HepG2 (cell line): ENCODE measurements around the gene SULT2B1. TPM values are rescaled to one million over a fixed set of nuclear protein-coding genes. Genes with fewer than 3 reads are reported as not detected.

Experiments used
- FLYWCH1 ChIP-seq: sonication (generic); formaldehyde crosslinking; IDR thresholded peaks from 2 replicates; pipeline ENCODE4 v1.8.1; 2023; ENCODE audit warnings: mild to moderate bottlenecking, missing genetic modification reagents
- FOXC1 ChIP-seq: sonication (generic); formaldehyde crosslinking; IDR thresholded peaks from 2 replicates; pipeline ENCODE4 v1.8.0; 2022; ENCODE audit warnings: mild to moderate bottlenecking, missing genetic modification reagents, borderline replicate concordance
- GZF1 ChIP-seq: sonication (generic); formaldehyde crosslinking; IDR thresholded peaks from 2 replicates; pipeline ENCODE4 v1.5.1; 2020; ENCODE audit warnings: mild to moderate bottlenecking, missing genetic modification reagents
- HDAC2 ChIP-seq: sonication (generic); formaldehyde crosslinking; IDR thresholded peaks from 2 replicates; pipeline ENCODE4 v1.4.0; 2020; ENCODE audit warnings: missing genetic modification reagents
- KLF11 ChIP-seq: IDR thresholded peaks from 2 replicates; pipeline ENCODE4 v1.6.1; 2016; ENCODE audit warnings: missing compliant biosample characterization
- POLR2A ChIP-seq, 2 experiments: IDR thresholded peaks; 2 replicates each; pipeline ENCODE4 v1.6.1; 2011; ENCODE audit warnings: low read depth in 2 of 2, low read length in 2 of 2, mild to moderate bottlenecking in 1 of 2, moderate library complexity in 1 of 2; ENCODE audit not compliant: insufficient read depth in 1 of 2
- REL ChIP-seq: sonication (generic); formaldehyde crosslinking; conservative IDR thresholded peaks from 2 replicates; pipeline ENCODE4 v1.8.0; 2022; ENCODE audit warnings: mild to moderate bottlenecking, missing genetic modification reagents, moderate library complexity
- SNAI1 ChIP-seq: sonication (generic); formaldehyde crosslinking; IDR thresholded peaks from 2 replicates; pipeline ENCODE4 v1.5.0; 2020; ENCODE audit warnings: mild to moderate bottlenecking, missing genetic modification reagents, borderline replicate concordance
- TFDP1 ChIP-seq: IDR thresholded peaks from 2 replicates; pipeline ENCODE4 v1.6.1; 2016; ENCODE audit warnings: missing compliant biosample characterization, missing genetic modification reagents, borderline replicate concordance
- TGIF2 ChIP-seq: IDR thresholded peaks from 2 replicates; pipeline ENCODE4 v1.6.1; 2016; ENCODE audit warnings: control low read depth, missing compliant biosample characterization
- TRIM22 ChIP-seq: fragments of 450-650 bp; IDR thresholded peaks from 2 replicates; pipeline ENCODE4 v1.6.1; 2017
- ZBTB3 ChIP-seq: sonication (generic); formaldehyde crosslinking; IDR thresholded peaks from 2 replicates; pipeline ENCODE4 v1.4.0; 2020; ENCODE audit warnings: low read depth, mild to moderate bottlenecking, moderate library complexity, missing genetic modification reagents, borderline replicate concordance
- ZKSCAN1 ChIP-seq: fragments of 150-350 bp; IDR thresholded peaks from 2 replicates; pipeline ENCODE4 v1.6.1; 2014; ENCODE audit warnings: low read length
- ZNF10 ChIP-seq: sonication (generic); formaldehyde crosslinking; IDR thresholded peaks from 2 replicates; pipeline ENCODE4 v1.4.0; 2020; ENCODE audit warnings: mild to moderate bottlenecking, low read depth, missing genetic modification reagents, borderline replicate concordance
- ZNF337 ChIP-seq: sonication (generic); formaldehyde crosslinking; IDR thresholded peaks from 2 replicates; pipeline ENCODE4 v1.5.1; 2020; ENCODE audit warnings: missing genetic modification reagents, low read depth, mild to moderate bottlenecking, borderline replicate concordance
- ZNF382 ChIP-seq: sonication (generic); formaldehyde crosslinking; IDR thresholded peaks from 2 replicates; pipeline ENCODE4 v1.5.0; 2020; ENCODE audit warnings: missing genetic modification reagents, mild to moderate bottlenecking, borderline replicate concordance
- ZNF460 ChIP-seq: sonication (generic); formaldehyde crosslinking; IDR thresholded peaks from 2 replicates; pipeline ENCODE4 v1.5.1; 2020; ENCODE audit warnings: missing genetic modification reagents, mild to moderate bottlenecking, borderline replicate concordance
- ZNF468 ChIP-seq: sonication (generic); formaldehyde crosslinking; IDR thresholded peaks from 2 replicates; pipeline ENCODE4 v1.8.0; 2022; ENCODE audit warnings: mild to moderate bottlenecking, moderate library complexity, missing genetic modification reagents
- ZNF496 ChIP-seq: sonication (generic); formaldehyde crosslinking; IDR thresholded peaks from 2 replicates; pipeline ENCODE4 v1.8.1; 2023; ENCODE audit warnings: mild to moderate bottlenecking, moderate library complexity, missing genetic modification reagents; ENCODE audit not compliant: insufficient replicate concordance
- ZNF558 ChIP-seq: sonication (generic); formaldehyde crosslinking; IDR thresholded peaks from 2 replicates; pipeline ENCODE4 v1.9.0; 2022; ENCODE audit warnings: mild to moderate bottlenecking, missing genetic modification reagents, borderline replicate concordance
- ZNF660 ChIP-seq: sonication (generic); formaldehyde crosslinking; IDR thresholded peaks from 2 replicates; pipeline ENCODE4 v1.5.1; 2020; ENCODE audit warnings: mild to moderate bottlenecking, low read depth, missing genetic modification reagents, borderline replicate concordance
- ZNF713 ChIP-seq: sonication (generic); formaldehyde crosslinking; IDR thresholded peaks from 2 replicates; pipeline ENCODE4 v1.4.0; 2020; ENCODE audit warnings: mild to moderate bottlenecking, missing genetic modification reagents
- ZNF724P ChIP-seq: sonication (generic); formaldehyde crosslinking; IDR thresholded peaks from 2 replicates; pipeline ENCODE4 v1.8.0; 2022; ENCODE audit warnings: missing genetic modification reagents, borderline replicate concordance
- ZNF776 ChIP-seq: sonication (generic); formaldehyde crosslinking; IDR thresholded peaks from 2 replicates; pipeline ENCODE4 v1.4.0; 2020; ENCODE audit warnings: mild to moderate bottlenecking, missing genetic modification reagents
- ZNF781 ChIP-seq: sonication (generic); formaldehyde crosslinking; IDR thresholded peaks from 2 replicates; pipeline ENCODE4 v1.5.1; 2020; ENCODE audit warnings: borderline replicate concordance, mild to moderate bottlenecking, missing genetic modification reagents; ENCODE audit errors: not compliant biosample characterization
- ZNF839 ChIP-seq: sonication (generic); formaldehyde crosslinking; IDR thresholded peaks from 2 replicates; pipeline ENCODE4 v1.4.0; 2020; ENCODE audit warnings: missing genetic modification reagents, mild to moderate bottlenecking, borderline replicate concordance
- ZSCAN25 ChIP-seq: sonication (generic); formaldehyde crosslinking; IDR thresholded peaks from 2 replicates; pipeline ENCODE4 v1.8.0; 2022; ENCODE audit warnings: mild to moderate bottlenecking, missing genetic modification reagents
- polyA plus RNA-seq, 8 experiments: library from polyadenylated mRNA; depleted of rRNA in 3 of 8; stranded (reverse) in 7 of 8; unstranded in 1 of 8; fragments of >200 nt; fragmentation: Illumina TruSeq in 4 of 8; extraction: Trizol in 4 of 8; gene quantifications; 2 replicates each; pipeline versions ENCODE4 v1.2.1 to v1.2.3, GENCODE V29; 2011 to 2016; ENCODE audit warnings: low read depth in 4 of 8, missing spikeins in 1 of 8, mixed read lengths in 1 of 8; ENCODE audit not compliant: insufficient read depth in 1 of 8
- total RNA-seq, 5 experiments: library from RNA; depleted of rRNA; stranded (reverse); fragments of >200 nt; fragmentation: Illumina TruSeq; extraction: Trizol; gene quantifications; 2 replicates each; pipeline ENCODE4 v1.2.3, GENCODE V29; 2016; ENCODE audit warnings: low read depth in 1 of 5

SULT2B1 gene
- total and polyA plus RNA-seq, 2 of the 13 experiments (the other 11 are each of a cell fraction or from before 2014, with no cell fraction given): 0.13 TPM; not detected in 1

DNA sequence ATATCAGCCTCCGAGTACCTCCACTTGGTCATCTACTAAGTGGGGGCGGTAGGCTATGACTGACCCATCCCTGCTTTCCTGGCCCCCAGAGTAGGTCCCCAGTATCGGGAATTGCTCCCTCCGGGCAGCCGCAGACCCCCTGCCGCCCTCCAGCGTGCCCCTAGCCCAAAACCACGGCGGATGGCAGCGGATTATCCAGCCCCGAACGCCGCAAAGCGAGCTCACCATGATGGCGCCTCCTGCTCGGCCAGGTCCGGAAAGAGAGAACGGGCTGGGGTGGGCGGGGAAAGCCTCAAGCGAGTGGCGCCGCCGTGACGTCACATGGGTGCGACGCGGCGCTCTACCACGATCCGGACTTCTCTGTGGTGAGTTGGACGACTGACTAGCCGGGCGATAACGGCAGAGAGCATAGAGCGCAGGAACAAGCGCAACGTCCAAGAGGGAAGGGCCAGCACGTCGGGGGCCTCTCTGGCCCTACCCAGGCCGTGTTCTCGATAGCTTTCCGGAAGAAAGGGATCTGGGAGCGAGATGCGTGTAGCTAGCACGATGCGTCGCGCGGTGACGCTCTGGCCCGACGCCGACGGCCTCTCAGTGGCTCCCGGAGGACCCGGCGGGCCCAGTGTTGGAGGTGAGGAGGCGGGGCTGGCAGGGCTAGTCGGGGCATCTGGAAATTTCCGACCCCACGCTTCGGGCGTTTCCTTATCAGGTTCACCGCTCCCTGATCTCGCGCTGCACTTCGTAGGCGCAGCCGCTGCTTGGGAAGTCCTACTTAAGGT lies 67.1 kb downstream of the SULT2B1 start, which contains the start of the genes RPL18 and SPHK2 (continued):
- TF ChIP-seq SNAI1 (CRISPR knock-in tag) (peak; percentile 22; the same call in 1 of the 2 replicates), ZNF337 (CRISPR knock-in tag) (peak; percentile 98; the same call in 1 of the 2 replicates), FOXC1 (CRISPR knock-in tag) (peak; percentile 89), TGIF2 (CRISPR knock-in tag) (peak; percentile 46), ZNF781 (peak; percentile 74), ZNF724P (CRISPR knock-in tag) (peak; percentile 79; the same call in 1 of the 2 replicates), POLR2A (IDR thresholded peaks at IDR 0.05; ENCODE audit: insufficient read depth in 1 of 2, low read depth in 2 of 2, low read length in 2 of 2) (peak; percentile 94 to 97), ZNF776 (no peak; the same call in 1 of the 2 replicates), ZNF839 (CRISPR knock-in tag) (0 out of 2 replicates have a peak, but pooled peaks have one; percentile 80), HDAC2 (peak; percentile 78), KLF11 (0 out of 2 replicates have a peak, but pooled peaks have one; percentile 51), ZNF660 (CRISPR knock-in tag) (no peak), ZSCAN25 (no peak; the same call in none of the 2 replicates), TRIM22 (no peak), ZNF382 (CRISPR knock-in tag) (no peak), TFDP1 (peak; percentile 47; the same call in 1 of the 2 replicates), ZNF460 (CRISPR knock-in tag) (no peak), FLYWCH1 (CRISPR knock-in tag) (no peak), ZNF10 (no peak), ZNF468 (CRISPR knock-in tag) (no peak), ZNF713 (CRISPR knock-in tag) (no peak), ZNF496 (CRISPR knock-in tag) (no peak), REL (CRISPR knock-in tag) (peak; percentile 78), ZBTB3 (CRISPR knock-in tag) (0 out of 2 replicates have a peak, but pooled peaks have one; percentile 50), GZF1 (CRISPR knock-in tag) (no peak), ZNF558 (CRISPR knock-in tag) (peak; percentile 68; the same call in 1 of the 2 replicates), ZKSCAN1 (0 out of 2 replicates have a peak, but pooled peaks have one; percentile 49)
